Measurements from ENCODE around the gene MRPS2. TPM values are rescaled to one million over a fixed set of nuclear protein-coding genes. Genes with fewer than 3 reads are reported as not detected.

The MRPS2 gene
- total and polyA plus RNA-seq, 4 donors = 10.9 to 71.8 (median 31.5) TPM

DNA sequence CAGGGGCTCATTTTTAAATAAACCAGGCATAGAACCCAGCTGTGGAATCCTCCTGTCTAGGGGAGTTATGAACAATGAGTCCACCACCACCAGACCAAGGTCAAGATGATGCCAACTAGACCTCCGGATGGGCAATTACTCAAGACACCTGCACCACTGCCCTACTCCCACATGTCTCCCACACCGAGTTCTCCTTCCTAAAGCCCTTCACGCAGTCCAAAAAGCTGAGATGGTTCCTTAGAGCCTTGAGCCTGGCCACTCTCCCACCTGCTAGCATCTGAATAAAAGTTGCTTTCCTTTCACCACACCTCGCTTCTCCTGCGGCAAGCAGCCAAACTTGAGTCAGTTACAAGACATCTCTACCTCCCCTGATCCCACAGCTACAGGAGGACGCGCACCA lies 36.3 kb upstream of the MRPS2 start:
- H3K9me3 ChIP-seq (ENCODE audit: control insufficient read depth in 4 of 4, low read length in 3 of 4) = no peaks in the 10 kb centered on the region
- H3K36me3 ChIP-seq (ENCODE audit: control insufficient read depth in 4 of 4, insufficient read depth in 3 of 4, low read depth in 1 of 4, low read length in 3 of 4) = no peaks in the 10 kb centered on the region
- no peak overlapping the region for H3K4me3 ChIP-seq (ENCODE audit: low read depth in 1 of 3, low read length in 3 of 3)
- H3K4me1 ChIP-seq (ENCODE audit: control insufficient read depth in 4 of 4, insufficient read depth in 4 of 4, low read length in 3 of 4) = no peaks in the 10 kb centered on the region
- no peaks in the 10 kb centered on the region for H3K27me3 ChIP-seq (ENCODE audit: control insufficient read depth in 4 of 4, insufficient read depth in 4 of 4, low read length in 3 of 4)
- TF ChIP-seq, protein P1, sequence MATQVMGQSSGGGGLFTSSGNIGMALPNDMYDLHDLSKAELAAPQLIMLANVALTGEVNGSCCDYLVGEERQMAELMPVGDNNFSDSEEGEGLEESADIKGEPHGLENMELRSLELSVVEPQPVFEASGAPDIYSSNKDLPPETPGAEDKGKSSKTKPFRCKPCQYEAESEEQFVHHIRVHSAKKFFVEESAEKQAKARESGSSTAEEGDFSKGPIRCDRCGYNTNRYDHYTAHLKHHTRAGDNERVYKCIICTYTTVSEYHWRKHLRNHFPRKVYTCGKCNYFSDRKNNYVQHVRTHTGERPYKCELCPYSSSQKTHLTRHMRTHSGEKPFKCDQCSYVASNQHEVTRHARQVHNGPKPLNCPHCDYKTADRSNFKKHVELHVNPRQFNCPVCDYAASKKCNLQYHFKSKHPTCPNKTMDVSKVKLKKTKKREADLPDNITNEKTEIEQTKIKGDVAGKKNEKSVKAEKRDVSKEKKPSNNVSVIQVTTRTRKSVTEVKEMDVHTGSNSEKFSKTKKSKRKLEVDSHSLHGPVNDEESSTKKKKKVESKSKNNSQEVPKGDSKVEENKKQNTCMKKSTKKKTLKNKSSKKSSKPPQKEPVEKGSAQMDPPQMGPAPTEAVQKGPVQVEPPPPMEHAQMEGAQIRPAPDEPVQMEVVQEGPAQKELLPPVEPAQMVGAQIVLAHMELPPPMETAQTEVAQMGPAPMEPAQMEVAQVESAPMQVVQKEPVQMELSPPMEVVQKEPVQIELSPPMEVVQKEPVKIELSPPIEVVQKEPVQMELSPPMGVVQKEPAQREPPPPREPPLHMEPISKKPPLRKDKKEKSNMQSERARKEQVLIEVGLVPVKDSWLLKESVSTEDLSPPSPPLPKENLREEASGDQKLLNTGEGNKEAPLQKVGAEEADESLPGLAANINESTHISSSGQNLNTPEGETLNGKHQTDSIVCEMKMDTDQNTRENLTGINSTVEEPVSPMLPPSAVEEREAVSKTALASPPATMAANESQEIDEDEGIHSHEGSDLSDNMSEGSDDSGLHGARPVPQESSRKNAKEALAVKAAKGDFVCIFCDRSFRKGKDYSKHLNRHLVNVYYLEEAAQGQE (IDR thresholded peaks at IDR 0.05) = no peak
- TF ChIP-seq SP1 (IDR thresholded peaks at IDR 0.05) = no peak
- TF ChIP-seq, protein P2, sequence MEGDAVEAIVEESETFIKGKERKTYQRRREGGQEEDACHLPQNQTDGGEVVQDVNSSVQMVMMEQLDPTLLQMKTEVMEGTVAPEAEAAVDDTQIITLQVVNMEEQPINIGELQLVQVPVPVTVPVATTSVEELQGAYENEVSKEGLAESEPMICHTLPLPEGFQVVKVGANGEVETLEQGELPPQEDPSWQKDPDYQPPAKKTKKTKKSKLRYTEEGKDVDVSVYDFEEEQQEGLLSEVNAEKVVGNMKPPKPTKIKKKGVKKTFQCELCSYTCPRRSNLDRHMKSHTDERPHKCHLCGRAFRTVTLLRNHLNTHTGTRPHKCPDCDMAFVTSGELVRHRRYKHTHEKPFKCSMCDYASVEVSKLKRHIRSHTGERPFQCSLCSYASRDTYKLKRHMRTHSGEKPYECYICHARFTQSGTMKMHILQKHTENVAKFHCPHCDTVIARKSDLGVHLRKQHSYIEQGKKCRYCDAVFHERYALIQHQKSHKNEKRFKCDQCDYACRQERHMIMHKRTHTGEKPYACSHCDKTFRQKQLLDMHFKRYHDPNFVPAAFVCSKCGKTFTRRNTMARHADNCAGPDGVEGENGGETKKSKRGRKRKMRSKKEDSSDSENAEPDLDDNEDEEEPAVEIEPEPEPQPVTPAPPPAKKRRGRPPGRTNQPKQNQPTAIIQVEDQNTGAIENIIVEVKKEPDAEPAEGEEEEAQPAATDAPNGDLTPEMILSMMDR (IDR thresholded peaks at IDR 0.05; ENCODE audit: low read depth, low read length, missing input control) = no peak
- no peak for DNase-seq (ENCODE audit: low spot score)
- no peak overlapping the region for H3K9ac ChIP-seq (ENCODE audit: low read depth in 1 of 2, low read length in 2 of 2)
- no peak overlapping the region for H3K27ac ChIP-seq (ENCODE audit: low read depth in 1 of 2, low read length in 2 of 2)
- 96% methylated on average over 7 of the region's 7 CpGs for WGBS

DNA sequence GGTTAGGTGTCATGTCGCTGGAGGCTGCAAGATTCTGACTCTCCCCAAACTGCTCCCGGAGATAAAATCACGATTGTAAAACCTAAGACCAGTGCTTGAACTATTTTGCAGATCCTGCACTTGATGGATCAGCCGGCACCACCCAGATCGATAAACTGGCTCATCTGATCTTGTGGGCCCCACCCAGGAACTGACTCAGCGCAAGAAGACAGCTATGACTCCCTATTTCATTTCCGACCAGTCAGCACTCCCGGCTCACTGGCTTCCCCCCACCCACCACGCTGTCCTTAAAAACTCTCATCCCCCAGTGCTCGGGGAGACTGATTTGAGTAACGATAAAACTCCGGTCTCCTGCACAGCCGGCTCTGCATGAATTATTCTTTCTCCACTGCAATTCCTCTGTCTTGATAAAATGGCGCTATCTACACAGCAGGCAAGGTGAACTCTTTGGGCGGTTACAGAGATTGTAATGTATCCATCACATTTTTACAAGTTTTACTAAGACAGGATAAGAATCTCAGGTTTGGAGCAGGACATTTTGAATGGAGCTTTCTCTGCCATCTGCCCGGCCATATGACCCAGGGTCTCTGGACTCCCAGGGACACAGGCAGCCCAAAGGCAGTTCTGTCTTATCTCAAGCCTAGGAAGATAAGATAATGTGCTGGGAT lies 31.5 kb upstream of the MRPS2 start:
- DNase-seq (ENCODE audit: low spot score) = no peak
- H3K27ac ChIP-seq (ENCODE audit: low read depth in 1 of 2, low read length in 2 of 2) = no peak overlapping the region
- H3K4me1 ChIP-seq (ENCODE audit: control insufficient read depth in 4 of 4, insufficient read depth in 4 of 4, low read length in 3 of 4) = no peaks in the 10 kb centered on the region
- H3K4me3 ChIP-seq (ENCODE audit: low read depth in 1 of 3, low read length in 3 of 3) = no peak overlapping the region
- TF ChIP-seq GABPA (IDR thresholded peaks at IDR 0.05 in 1 of 2, conservative IDR thresholded peaks at IDR 0.05 in 1 of 2) (no peak), RXRA (IDR thresholded peaks at IDR 0.05) (no peak), HNF4A (conservative IDR thresholded peaks at IDR 0.05) (no peak), TAF1 (conservative IDR thresholded peaks at IDR 0.05) (no peak), FOXA2 (IDR thresholded peaks at IDR 0.05) (no peak), JUND (IDR thresholded peaks at IDR 0.05) (no peak), FOXA1 (IDR thresholded peaks at IDR 0.05) (no peak), EGR1 (IDR thresholded peaks at IDR 0.05; ENCODE audit: low read depth in 2 of 2) (no peak)
- TF ChIP-seq, protein P1 (IDR thresholded peaks at IDR 0.05) = no peak
- TF ChIP-seq, protein P3, sequence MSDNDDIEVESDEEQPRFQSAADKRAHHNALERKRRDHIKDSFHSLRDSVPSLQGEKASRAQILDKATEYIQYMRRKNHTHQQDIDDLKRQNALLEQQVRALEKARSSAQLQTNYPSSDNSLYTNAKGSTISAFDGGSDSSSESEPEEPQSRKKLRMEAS (IDR thresholded peaks at IDR 0.05) = no peak
- TF ChIP-seq, protein P2 (IDR thresholded peaks at IDR 0.05; ENCODE audit: low read depth, low read length, missing input control) = no peak
- TF ChIP-seq, protein P4, sequence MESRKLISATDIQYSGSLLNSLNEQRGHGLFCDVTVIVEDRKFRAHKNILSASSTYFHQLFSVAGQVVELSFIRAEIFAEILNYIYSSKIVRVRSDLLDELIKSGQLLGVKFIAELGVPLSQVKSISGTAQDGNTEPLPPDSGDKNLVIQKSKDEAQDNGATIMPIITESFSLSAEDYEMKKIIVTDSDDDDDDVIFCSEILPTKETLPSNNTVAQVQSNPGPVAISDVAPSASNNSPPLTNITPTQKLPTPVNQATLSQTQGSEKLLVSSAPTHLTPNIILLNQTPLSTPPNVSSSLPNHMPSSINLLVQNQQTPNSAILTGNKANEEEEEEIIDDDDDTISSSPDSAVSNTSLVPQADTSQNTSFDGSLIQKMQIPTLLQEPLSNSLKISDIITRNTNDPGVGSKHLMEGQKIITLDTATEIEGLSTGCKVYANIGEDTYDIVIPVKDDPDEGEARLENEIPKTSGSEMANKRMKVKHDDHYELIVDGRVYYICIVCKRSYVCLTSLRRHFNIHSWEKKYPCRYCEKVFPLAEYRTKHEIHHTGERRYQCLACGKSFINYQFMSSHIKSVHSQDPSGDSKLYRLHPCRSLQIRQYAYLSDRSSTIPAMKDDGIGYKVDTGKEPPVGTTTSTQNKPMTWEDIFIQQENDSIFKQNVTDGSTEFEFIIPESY (IDR thresholded peaks at IDR 0.05) = no peak
- TF ChIP-seq, protein P5, sequence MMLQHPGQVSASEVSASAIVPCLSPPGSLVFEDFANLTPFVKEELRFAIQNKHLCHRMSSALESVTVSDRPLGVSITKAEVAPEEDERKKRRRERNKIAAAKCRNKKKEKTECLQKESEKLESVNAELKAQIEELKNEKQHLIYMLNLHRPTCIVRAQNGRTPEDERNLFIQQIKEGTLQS (IDR thresholded peaks at IDR 0.05) = no peak
- no peaks in the 10 kb centered on the region for H3K27me3 ChIP-seq (ENCODE audit: control insufficient read depth in 4 of 4, insufficient read depth in 4 of 4, low read length in 3 of 4)
- H3K36me3 ChIP-seq (ENCODE audit: control insufficient read depth in 4 of 4, insufficient read depth in 3 of 4, low read depth in 1 of 4, low read length in 3 of 4) = no peaks in the 10 kb centered on the region
- no peak overlapping the region for H3K9ac ChIP-seq (ENCODE audit: low read depth in 1 of 2, low read length in 2 of 2)
- no peaks in the 10 kb centered on the region for H3K9me3 ChIP-seq (ENCODE audit: control insufficient read depth in 4 of 4, low read length in 3 of 4)
- WGBS = 61% methylated on average over 16 of the region's 16 CpGs

Measured in liver (tissue), 9 donors.